SK-N-MC (cell line): ENCODE results near the gene MPP7.
"Not testable (repeated sequence)": the region's sequence is repeated elsewhere in the genome, so short reads cannot be mapped to it uniquely, and the experiment has no call there.

Experiments used
- DNase-seq: peaks from one replicate; pipeline ENCODE4 v3.0.0-alpha.2; 2011; ENCODE audit warnings: low read depth, low spot score
- H3K27ac ChIP-seq: fragments of 200-600 bp; sonication (generic); 2 replicates; pipeline ENCODE4 v1.5.1; 2016; ENCODE audit warnings: mixed run types
- H3K36me3 ChIP-seq: fragments of 200-600 bp; sonication (generic); 2 replicates; pipeline ENCODE4 v1.6.1; 2017; ENCODE audit warnings: antibody characterized with exemption, low read length, mixed read lengths; ENCODE audit not compliant: insufficient read depth
- H3K4me3 ChIP-seq: fragments of 200-600 bp; sonication (generic); 2 replicates; pipeline ENCODE4 v1.5.1; 2016
- H3K9ac ChIP-seq: fragments of 200-600 bp; sonication (generic); 2 replicates; pipeline ENCODE4 v1.8.0; 2017; ENCODE audit warnings: mixed run types, mixed read lengths; ENCODE audit not compliant: insufficient read length
- H3K9me3 ChIP-seq: fragments of 200-600 bp; sonication (generic); 2 replicates; pipeline ENCODE4 v1.6.1; 2017; ENCODE audit warnings: low read depth, mild to moderate bottlenecking, antibody characterized with exemption, low read length, moderate library complexity, mixed read lengths
- EZH2 ChIP-seq: fragments of 200-600 bp; sonication (generic); IDR thresholded peaks from one replicate; pipeline ENCODE4 v1.6.1; 2017; ENCODE audit warnings: antibody characterized with exemption
- FOXP2 ChIP-seq: optimal IDR thresholded peaks from 2 replicates; pipeline ENCODE3; 2011; ENCODE audit warnings: mild to moderate bottlenecking, moderate library complexity; ENCODE audit not compliant: insufficient read depth; ENCODE audit errors: extremely low read length, control extremely low read depth
- POLR2AphosphoS5 ChIP-seq: IDR thresholded peaks from 2 replicates; pipeline ENCODE4 v1.6.1; 2012; ENCODE audit warnings: mild to moderate bottlenecking, low read depth, low read length, borderline replicate concordance

MPP7 gene

GRCh38 chr10:28327491-28327880 lies 24.6 kb upstream of the MPP7 start:
- H3K9me3 ChIP-seq = no peaks in the 10 kb centered on the region

GRCh38 chr10:28326516-28327490 lies 23.9 kb upstream of the MPP7 start:
- Histone ChIP-seq H3K27ac (no peak overlapping the region), H3K36me3 (no peaks in the 10 kb centered on the region), H3K9ac (no peak overlapping the region), H3K9me3 (no peaks in the 10 kb centered on the region), H3K4me3 (no peak overlapping the region)
- DNase-seq = no peak
- TF ChIP-seq POLR2AphosphoS5 = no peak
- no peak for TF ChIP-seq FOXP2
- no peak for TF ChIP-seq EZH2

More at GRCh38 chr10:28327491-28327880, 24.6 kb upstream of the MPP7 start:
- Histone ChIP-seq H3K9ac (no peak overlapping the region), H3K36me3 (no peaks in the 10 kb centered on the region), H3K4me3 (no peak overlapping the region), H3K27ac (no peak overlapping the region)
- no peak for DNase-seq
- TF ChIP-seq FOXP2 (no peak), EZH2 (no peak), POLR2AphosphoS5 (no peak)

- no peaks in the 10 kb centered on the region for H3K36me3 ChIP-seq
- TF ChIP-seq POLR2AphosphoS5 (no peak), FOXP2 (no peak), EZH2 (no peak)
- no peak for DNase-seq
Measured at GRCh38 chr10:28320799-28321198, 17.9 kb upstream of the MPP7 start.

DNA sequence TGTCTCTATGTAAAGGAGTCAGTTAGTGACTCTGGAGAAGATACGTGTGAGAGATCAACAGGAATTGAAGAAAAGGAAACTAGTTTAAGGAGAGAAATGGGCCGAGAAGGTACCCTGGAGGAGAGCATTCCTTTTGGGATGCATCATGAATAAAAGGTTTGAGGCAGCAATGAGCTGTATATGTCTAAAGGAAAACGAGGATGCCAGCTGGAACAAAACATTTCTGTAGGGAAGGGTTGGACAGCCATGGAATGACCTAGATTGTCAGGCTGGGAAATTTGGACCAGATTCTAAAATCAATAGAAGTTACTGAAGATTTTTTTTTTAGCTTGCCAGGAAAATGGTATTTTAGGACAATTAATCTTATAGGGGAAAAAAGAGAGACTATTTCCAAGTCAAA lies 17.2 kb upstream of the MPP7 start:
- DNase-seq = no peak
- Histone ChIP-seq H3K36me3 (no peaks in the 10 kb centered on the region), H3K9me3 (no peaks in the 10 kb centered on the region), H3K4me3 (no peak overlapping the region), H3K9ac (no peak overlapping the region), H3K27ac (no peak overlapping the region)
- TF ChIP-seq EZH2 (no peak), FOXP2 (no peak), POLR2AphosphoS5 (no peak)

More at GRCh38 chr10:28320799-28321198, 17.9 kb upstream of the MPP7 start:
- H3K9me3 ChIP-seq = no peaks in the 10 kb centered on the region
- H3K9ac ChIP-seq = no peak overlapping the region
- H3K27ac ChIP-seq = no peak overlapping the region
- no peak overlapping the region for H3K4me3 ChIP-seq

GRCh38 chr10:28319061-28319460 lies 16.2 kb upstream of the MPP7 start:
- H3K9me3 ChIP-seq, DNase-seq, H3K4me3 ChIP-seq, H3K9ac ChIP-seq, H3K27ac ChIP-seq, H3K36me3 ChIP-seq: not testable (repeated sequence)

DNA sequence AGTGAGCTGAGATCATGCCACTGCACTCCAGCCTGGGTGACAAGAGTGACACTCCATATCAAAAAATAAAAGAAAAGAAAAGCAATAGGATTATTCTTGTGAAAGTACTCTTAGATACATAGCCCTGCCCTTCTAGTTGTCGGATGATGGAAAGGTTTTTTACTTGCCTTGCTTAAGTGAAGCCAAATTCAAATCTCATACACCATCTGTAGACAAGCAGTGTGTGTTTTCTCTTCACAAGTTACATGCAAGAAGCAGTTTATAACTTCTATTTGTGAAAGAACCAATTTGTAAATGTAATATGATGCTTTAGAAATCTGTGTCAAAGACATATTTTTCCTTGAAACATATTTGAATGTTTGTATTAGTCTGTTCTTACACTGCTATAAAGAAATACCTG lies 15.8 kb upstream of the MPP7 start:
- H3K27ac ChIP-seq = no peak overlapping the region
- TF ChIP-seq POLR2AphosphoS5 = no peak
- no peak for TF ChIP-seq FOXP2
- no peak for TF ChIP-seq EZH2
- H3K9me3 ChIP-seq = no peaks in the 10 kb centered on the region
- DNase-seq = no peak
- H3K36me3 ChIP-seq = no peaks in the 10 kb centered on the region
- no peak overlapping the region for H3K9ac ChIP-seq
- H3K4me3 ChIP-seq = no peak overlapping the region

- Histone ChIP-seq H3K4me3 (no peak overlapping the region), H3K9me3 (no peaks in the 10 kb centered on the region), H3K27ac (no peak overlapping the region), H3K36me3 (no peaks in the 10 kb centered on the region), H3K9ac (no peak overlapping the region)
- DNase-seq = no peak
- TF ChIP-seq FOXP2 = no peak
- TF ChIP-seq POLR2AphosphoS5 = no peak
- no peak for TF ChIP-seq EZH2
Measured at GRCh38 chr10:28317760-28318159, 14.9 kb upstream of the MPP7 start.

- H3K36me3 ChIP-seq = no peaks in the 10 kb centered on the region
- DNase-seq = no peak
- no peak overlapping the region for H3K27ac ChIP-seq
- no peak overlapping the region for H3K4me3 ChIP-seq
- no peaks in the 10 kb centered on the region for H3K9me3 ChIP-seq
- TF ChIP-seq POLR2AphosphoS5 = no peak
- H3K9ac ChIP-seq = no peak overlapping the region
Measured at GRCh38 chr10:28316696-28317095, 13.8 kb upstream of the MPP7 start.

DNA sequence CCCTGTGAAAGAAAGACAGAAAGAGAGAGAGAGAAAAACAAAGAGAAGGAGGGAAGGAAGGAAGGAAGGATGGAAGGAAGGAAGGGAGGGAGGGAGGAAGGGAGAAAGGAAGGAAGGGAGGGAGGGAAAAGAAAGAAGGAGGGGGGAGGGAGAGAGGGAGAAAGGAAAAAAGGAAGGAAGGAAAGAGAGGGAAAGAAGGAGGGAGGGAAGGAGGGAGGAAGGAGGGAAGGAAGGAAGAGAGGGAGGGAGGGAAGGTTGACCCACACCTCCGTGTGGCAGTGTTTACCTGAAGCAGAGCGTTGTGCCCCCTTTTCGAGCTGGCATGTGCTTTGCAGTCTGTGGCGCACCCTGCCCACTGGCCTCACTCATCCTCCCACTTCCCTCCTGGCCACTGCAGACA lies 12.3 kb upstream of the MPP7 start:
- Histone ChIP-seq H3K36me3 (no peaks in the 10 kb centered on the region), H3K9me3 (no peaks in the 10 kb centered on the region), H3K9ac (no peak overlapping the region), H3K27ac (no peak overlapping the region), H3K4me3 (no peak overlapping the region)
- TF ChIP-seq EZH2 (no peak), POLR2AphosphoS5 (no peak), FOXP2 (no peak)
- DNase-seq = no peak
